CD4-positive, alpha-beta T cell treated with Interleukin-4 for 1 hour (primary cell): Measurements from ENCODE around the gene ANKRD34C.
"Not testable (repeated sequence)": the region's sequence is repeated elsewhere in the genome, so short reads cannot be mapped to it uniquely, and the experiment has no call there.

Experiments
- DNase-seq, 2 donors: peaks; one replicate each; pipeline ENCODE4 v3.0.0-alpha.2; 2020 to 2022

ANKRD34C gene

GRCh38 chr15:79311901-79312553 lies 29.5 kb downstream of the ANKRD34C start:
- no peak for DNase-seq

- DNase-seq: no peak
Observed at GRCh38 chr15:79314186-79314585, 31.7 kb downstream of the ANKRD34C start.

- no peak for DNase-seq
Observed at GRCh38 chr15:79314811-79315210, 32.3 kb downstream of the ANKRD34C start.

- no peak for DNase-seq
Observed at GRCh38 chr15:79315623-79316328, 33.3 kb downstream of the ANKRD34C start.

- no peak for DNase-seq
Observed at GRCh38 chr15:79316864-79317263, 34.3 kb downstream of the ANKRD34C start.

- DNase-seq: not testable (repeated sequence)
Observed at GRCh38 chr15:79319973-79320372, 37.5 kb downstream of the ANKRD34C start.

- DNase-seq: no peak
Observed at GRCh38 chr15:79321876-79322275, 39.4 kb downstream of the ANKRD34C start.

GRCh38 chr15:79322306-79322705 lies 39.8 kb downstream of the ANKRD34C start:
- DNase-seq: no peak

GRCh38 chr15:79322945-79323344 lies 40.4 kb downstream of the ANKRD34C start:
- DNase-seq: no peak

- DNase-seq: no peak
Observed at GRCh38 chr15:79329171-79329611, 46.7 kb downstream of the ANKRD34C start.
